SK-N-SH treated with all-trans-retinoic acid at 6 μM for 48 hours (cell line): ENCODE measurements around the gene PTPRH.

Source experiments
- PATZ1 ChIP-seq: fragments of 250-450 bp; sonication (Bioruptor Pico); IDR thresholded peaks from 2 replicates; pipeline ENCODE4 v1.8.0; 2020; ENCODE audit warnings: mild to moderate bottlenecking, moderate library complexity, borderline replicate concordance
- TOX ChIP-seq: fragments of 250-450 bp; sonication (Bioruptor Pico); IDR thresholded peaks from 2 replicates; pipeline ENCODE4 v1.8.0; 2021; ENCODE audit warnings: mild to moderate bottlenecking, moderate library complexity, borderline replicate concordance
- ZFP30 ChIP-seq: fragments of 450-650 bp; formaldehyde crosslinking; IDR thresholded peaks from 2 replicates; pipeline ENCODE4 v1.5.0; 2022; ENCODE audit warnings: mild to moderate bottlenecking, moderate library complexity

- no peak for TF ChIP-seq PATZ1
- TF ChIP-seq TOX (CRISPR knock-in tag), result no peak
- TF ChIP-seq ZFP30 (CRISPR knock-in tag), result no peak
Observed at GRCh38 chr19:55189403-55189835, 19.9 kb downstream of the PTPRH start.
